H1 (cell line): ENCODE data around the gene BSN. TPM values are rescaled to one million over a fixed set of nuclear protein-coding genes. Genes with fewer than 3 reads are reported as not detected.

Experiments
- CBX8 ChIP-seq: fragments of 300-800, 300-1000 bp; sonication (generic); IDR thresholded peaks from 2 replicates; pipeline ENCODE4 v1.7.1; 2016; ENCODE audit warnings: low read depth, low read length, borderline replicate concordance
- CEBPB ChIP-seq: IDR thresholded peaks from 2 replicates; pipeline ENCODE4 v1.6.1; 2012; ENCODE audit warnings: low read depth, low read length
- CHD1 ChIP-seq: IDR thresholded peaks from 2 replicates; pipeline ENCODE4 v1.6.1; 2012; ENCODE audit warnings: low read depth, low read length, improper control_type of control experiment
- CREB1 ChIP-seq: IDR thresholded peaks from 2 replicates; pipeline ENCODE4 v1.6.1; 2012; ENCODE audit warnings: inconsistent platforms
- GABPA ChIP-seq: IDR thresholded peaks from 2 replicates; pipeline ENCODE4 v1.6.1; 2011; ENCODE audit warnings: mild to moderate bottlenecking, low read length, moderate library complexity, borderline replicate concordance; ENCODE audit not compliant: insufficient read depth
- SAP30 ChIP-seq: fragments of 300-600 bp; sonication (generic); IDR thresholded peaks from 2 replicates; pipeline ENCODE4 v1.7.1; 2012; ENCODE audit warnings: low read length, moderate library complexity, mild to moderate bottlenecking, inconsistent platforms; ENCODE audit not compliant: insufficient read depth, insufficient replicate concordance
- SIRT6 ChIP-seq: IDR thresholded peaks from one replicate; pipeline ENCODE4 v1.7.1; 2012; ENCODE audit warnings: low read length, inconsistent platforms
- SUZ12 ChIP-seq: fragments of 200-600 bp; sonication (generic); IDR thresholded peaks from 2 replicates; pipeline ENCODE4 v1.6.1; 2012; ENCODE audit warnings: mild to moderate bottlenecking, inconsistent platforms, low read length, moderate library complexity, mixed read lengths
- TBP ChIP-seq: IDR thresholded peaks from 2 replicates; pipeline ENCODE4 v1.6.1; 2011; ENCODE audit warnings: low read depth, low read length, improper control_type of control experiment
- polyA plus RNA-seq, 7 experiments: library from polyadenylated mRNA; depleted of rRNA in 3 of 7; stranded (reverse) in 5 of 7; unstranded in 2 of 7; fragments of >200 nt in 5 of 7; fragments of 200-250 nt in 2 of 7; gene quantifications; 1 replicate in 5 of 7; 2 replicates in 1 of 7; 4 replicates in 1 of 7; pipeline versions ENCODE4 v1.2.1 to v1.2.3, GENCODE V29; 2011 to 2013; ENCODE audit warnings: missing spikeins in 2 of 7, mixed read lengths in 2 of 7
- total RNA-seq: library from RNA; stranded (reverse); fragmentation: NEBNext Ultra II Directional; extraction: Animal tissue kit (Norgen Biotek cat#: 25700); gene quantifications from 2 replicates; pipeline ENCODE4 v1.2.1, GENCODE V29; 2021
- TF ChIP-seq, protein P1 (sequence below): fragments of 300-600 bp; sonication (generic); IDR thresholded peaks from 2 replicates; pipeline ENCODE4 v1.7.1; 2012; ENCODE audit warnings: low read length, moderate library complexity, mild to moderate bottlenecking, inconsistent platforms; ENCODE audit not compliant: insufficient replicate concordance
- TF ChIP-seq, protein P2 (sequence below): IDR thresholded peaks from 2 replicates; pipeline ENCODE4 v1.6.1; 2012; ENCODE audit warnings: inconsistent platforms

Gene BSN
- total and polyA plus RNA-seq, 2 of the 8 experiments (the other 6 are each of a cell fraction or from before 2014, with no cell fraction given): 0.60 to 3.0 TPM

DNA sequence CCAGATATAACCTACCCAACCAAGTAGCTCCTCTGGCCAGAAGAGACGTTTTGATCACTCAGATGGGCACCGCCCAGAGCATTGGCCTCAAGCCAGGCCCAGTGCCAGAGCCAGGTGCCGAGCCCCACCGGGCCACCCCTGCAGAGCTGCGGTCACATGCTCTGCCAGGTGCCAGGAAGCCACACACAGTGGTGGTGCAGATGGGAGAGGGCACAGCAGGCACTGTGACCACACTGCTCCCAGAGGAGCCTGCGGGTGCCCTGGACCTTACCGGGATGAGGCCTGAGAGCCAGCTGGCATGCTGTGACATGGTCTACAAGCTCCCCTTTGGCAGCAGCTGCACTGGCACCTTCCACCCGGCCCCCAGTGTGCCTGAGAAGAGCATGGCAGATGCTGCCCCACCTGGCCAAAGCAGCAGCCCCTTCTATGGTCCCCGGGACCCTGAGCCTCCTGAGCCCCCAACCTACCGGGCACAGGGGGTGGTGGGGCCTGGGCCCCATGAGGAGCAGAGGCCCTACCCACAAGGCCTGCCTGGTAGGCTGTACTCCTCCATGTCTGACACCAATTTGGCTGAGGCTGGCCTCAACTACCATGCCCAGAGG is 100.8 kb downstream of the BSN start (continued):
- TF ChIP-seq, protein P1, sequence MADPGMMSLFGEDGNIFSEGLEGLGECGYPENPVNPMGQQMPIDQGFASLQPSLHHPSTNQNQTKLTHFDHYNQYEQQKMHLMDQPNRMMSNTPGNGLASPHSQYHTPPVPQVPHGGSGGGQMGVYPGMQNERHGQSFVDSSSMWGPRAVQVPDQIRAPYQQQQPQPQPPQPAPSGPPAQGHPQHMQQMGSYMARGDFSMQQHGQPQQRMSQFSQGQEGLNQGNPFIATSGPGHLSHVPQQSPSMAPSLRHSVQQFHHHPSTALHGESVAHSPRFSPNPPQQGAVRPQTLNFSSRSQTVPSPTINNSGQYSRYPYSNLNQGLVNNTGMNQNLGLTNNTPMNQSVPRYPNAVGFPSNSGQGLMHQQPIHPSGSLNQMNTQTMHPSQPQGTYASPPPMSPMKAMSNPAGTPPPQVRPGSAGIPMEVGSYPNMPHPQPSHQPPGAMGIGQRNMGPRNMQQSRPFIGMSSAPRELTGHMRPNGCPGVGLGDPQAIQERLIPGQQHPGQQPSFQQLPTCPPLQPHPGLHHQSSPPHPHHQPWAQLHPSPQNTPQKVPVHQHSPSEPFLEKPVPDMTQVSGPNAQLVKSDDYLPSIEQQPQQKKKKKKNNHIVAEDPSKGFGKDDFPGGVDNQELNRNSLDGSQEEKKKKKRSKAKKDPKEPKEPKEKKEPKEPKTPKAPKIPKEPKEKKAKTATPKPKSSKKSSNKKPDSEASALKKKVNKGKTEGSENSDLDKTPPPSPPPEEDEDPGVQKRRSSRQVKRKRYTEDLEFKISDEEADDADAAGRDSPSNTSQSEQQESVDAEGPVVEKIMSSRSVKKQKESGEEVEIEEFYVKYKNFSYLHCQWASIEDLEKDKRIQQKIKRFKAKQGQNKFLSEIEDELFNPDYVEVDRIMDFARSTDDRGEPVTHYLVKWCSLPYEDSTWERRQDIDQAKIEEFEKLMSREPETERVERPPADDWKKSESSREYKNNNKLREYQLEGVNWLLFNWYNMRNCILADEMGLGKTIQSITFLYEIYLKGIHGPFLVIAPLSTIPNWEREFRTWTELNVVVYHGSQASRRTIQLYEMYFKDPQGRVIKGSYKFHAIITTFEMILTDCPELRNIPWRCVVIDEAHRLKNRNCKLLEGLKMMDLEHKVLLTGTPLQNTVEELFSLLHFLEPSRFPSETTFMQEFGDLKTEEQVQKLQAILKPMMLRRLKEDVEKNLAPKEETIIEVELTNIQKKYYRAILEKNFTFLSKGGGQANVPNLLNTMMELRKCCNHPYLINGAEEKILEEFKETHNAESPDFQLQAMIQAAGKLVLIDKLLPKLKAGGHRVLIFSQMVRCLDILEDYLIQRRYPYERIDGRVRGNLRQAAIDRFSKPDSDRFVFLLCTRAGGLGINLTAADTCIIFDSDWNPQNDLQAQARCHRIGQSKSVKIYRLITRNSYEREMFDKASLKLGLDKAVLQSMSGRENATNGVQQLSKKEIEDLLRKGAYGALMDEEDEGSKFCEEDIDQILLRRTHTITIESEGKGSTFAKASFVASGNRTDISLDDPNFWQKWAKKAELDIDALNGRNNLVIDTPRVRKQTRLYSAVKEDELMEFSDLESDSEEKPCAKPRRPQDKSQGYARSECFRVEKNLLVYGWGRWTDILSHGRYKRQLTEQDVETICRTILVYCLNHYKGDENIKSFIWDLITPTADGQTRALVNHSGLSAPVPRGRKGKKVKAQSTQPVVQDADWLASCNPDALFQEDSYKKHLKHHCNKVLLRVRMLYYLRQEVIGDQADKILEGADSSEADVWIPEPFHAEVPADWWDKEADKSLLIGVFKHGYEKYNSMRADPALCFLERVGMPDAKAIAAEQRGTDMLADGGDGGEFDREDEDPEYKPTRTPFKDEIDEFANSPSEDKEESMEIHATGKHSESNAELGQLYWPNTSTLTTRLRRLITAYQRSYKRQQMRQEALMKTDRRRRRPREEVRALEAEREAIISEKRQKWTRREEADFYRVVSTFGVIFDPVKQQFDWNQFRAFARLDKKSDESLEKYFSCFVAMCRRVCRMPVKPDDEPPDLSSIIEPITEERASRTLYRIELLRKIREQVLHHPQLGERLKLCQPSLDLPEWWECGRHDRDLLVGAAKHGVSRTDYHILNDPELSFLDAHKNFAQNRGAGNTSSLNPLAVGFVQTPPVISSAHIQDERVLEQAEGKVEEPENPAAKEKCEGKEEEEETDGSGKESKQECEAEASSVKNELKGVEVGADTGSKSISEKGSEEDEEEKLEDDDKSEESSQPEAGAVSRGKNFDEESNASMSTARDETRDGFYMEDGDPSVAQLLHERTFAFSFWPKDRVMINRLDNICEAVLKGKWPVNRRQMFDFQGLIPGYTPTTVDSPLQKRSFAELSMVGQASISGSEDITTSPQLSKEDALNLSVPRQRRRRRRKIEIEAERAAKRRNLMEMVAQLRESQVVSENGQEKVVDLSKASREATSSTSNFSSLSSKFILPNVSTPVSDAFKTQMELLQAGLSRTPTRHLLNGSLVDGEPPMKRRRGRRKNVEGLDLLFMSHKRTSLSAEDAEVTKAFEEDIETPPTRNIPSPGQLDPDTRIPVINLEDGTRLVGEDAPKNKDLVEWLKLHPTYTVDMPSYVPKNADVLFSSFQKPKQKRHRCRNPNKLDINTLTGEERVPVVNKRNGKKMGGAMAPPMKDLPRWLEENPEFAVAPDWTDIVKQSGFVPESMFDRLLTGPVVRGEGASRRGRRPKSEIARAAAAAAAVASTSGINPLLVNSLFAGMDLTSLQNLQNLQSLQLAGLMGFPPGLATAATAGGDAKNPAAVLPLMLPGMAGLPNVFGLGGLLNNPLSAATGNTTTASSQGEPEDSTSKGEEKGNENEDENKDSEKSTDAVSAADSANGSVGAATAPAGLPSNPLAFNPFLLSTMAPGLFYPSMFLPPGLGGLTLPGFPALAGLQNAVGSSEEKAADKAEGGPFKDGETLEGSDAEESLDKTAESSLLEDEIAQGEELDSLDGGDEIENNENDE: no peak
- TF ChIP-seq SIRT6 (no peak), CREB1 (no peak), TBP (no peak), SUZ12 (no peak), SAP30 (no peak), CHD1 (no peak), CEBPB (no peak), GABPA (no peak), CBX8 (no peak)
- TF ChIP-seq, protein P2, sequence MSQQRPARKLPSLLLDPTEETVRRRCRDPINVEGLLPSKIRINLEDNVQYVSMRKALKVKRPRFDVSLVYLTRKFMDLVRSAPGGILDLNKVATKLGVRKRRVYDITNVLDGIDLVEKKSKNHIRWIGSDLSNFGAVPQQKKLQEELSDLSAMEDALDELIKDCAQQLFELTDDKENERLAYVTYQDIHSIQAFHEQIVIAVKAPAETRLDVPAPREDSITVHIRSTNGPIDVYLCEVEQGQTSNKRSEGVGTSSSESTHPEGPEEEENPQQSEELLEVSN: no peak
